A549 (cell line): ENCODE data around the gene HRH3. TPM values are rescaled to one million over a fixed set of nuclear protein-coding genes. Genes with fewer than 3 reads are reported as not detected.

Experiments
- ATAC-seq, 2 experiments: fragments of 200-7000 bp in 1 of 2; fragments of >200 bp in 1 of 2; cut with Nextera tagmentation in 1 of 2; cut with Tn5 transposase in 1 of 2; 3 replicates each; pipeline versions ENCODE4 v1.8.0 to v1.9.1; 2018 to 2020; ENCODE audit warnings: mild to moderate bottlenecking in 1 of 2, moderate library complexity in 1 of 2
- CTCF ChIA-PET: fragments of 300-600 bp; sonication (Branson Sonifier 250); formaldehyde crosslinking; extraction: SDS; loops from one replicate; lab custom pipeline; 2021; ENCODE audit warnings: antibody characterized with exemption, inconsistent platforms; lab: Yijun Ruan, JAX
- POLR2A ChIA-PET: fragments of 350-600 bp; formaldehyde crosslinking; extraction: SDS; loops from one replicate; lab custom pipeline; 2021; ENCODE audit warnings: antibody characterized with exemption, inconsistent platforms; lab: Yijun Ruan, JAX
- DNase-seq, 2 experiments: peaks; one replicate each; pipeline versions ENCODE4 v3.0.0 to v3.0.0-alpha.2; 2011 to 2016; ENCODE audit warnings: low read depth in 1 of 2, low spot score in 1 of 2
- FAIRE-seq: peaks from 2 replicates; lab custom pipeline; 2011; peaks lifted over from hg19 to GRCh38; lab: Jason Lieb, UNC
- H3K27ac ChIP-seq, 2 experiments: fragments of >200 bp; sonication (Bioruptor Twin); formaldehyde crosslinking; 3 replicates each; pipeline ENCODE4 v1.5.1; 2016 to 2017
- H3K4me1 ChIP-seq: fragments of >200 bp; sonication (Bioruptor Twin); formaldehyde crosslinking; 3 replicates; pipeline ENCODE4 v1.6.1; 2016
- H3K4me2 ChIP-seq: fragments of >200 bp; sonication (Bioruptor Twin); formaldehyde crosslinking; 3 replicates; pipeline ENCODE4 v1.6.1; 2016
- H3K4me3 ChIP-seq: fragments of >200 bp; sonication (Bioruptor Twin); formaldehyde crosslinking; 3 replicates; pipeline ENCODE4 v1.5.1; 2016
- H3K9me3 ChIP-seq: fragments of >200 bp; sonication (Bioruptor Twin); formaldehyde crosslinking; 3 replicates; pipeline ENCODE4 v1.6.1; 2016
- CBX2 ChIP-seq: fragments of 200-600 bp; sonication (generic); IDR thresholded peaks from 2 replicates; pipeline ENCODE4 v1.6.1; 2016; ENCODE audit warnings: low read depth, mild to moderate bottlenecking, borderline replicate concordance
- CEBPB ChIP-seq, 2 experiments: fragments of >200 bp in 1 of 2; sonication (Bioruptor Twin) in 1 of 2; formaldehyde crosslinking in 1 of 2; IDR thresholded peaks; 2 replicates each; pipeline ENCODE4 v1.6.1; 2012 to 2016
- CHD4 ChIP-seq: fragments of 200-600 bp; sonication (generic); IDR thresholded peaks from 2 replicates; pipeline ENCODE4 v1.6.1; 2016; ENCODE audit warnings: antibody characterized with exemption, mild to moderate bottlenecking, borderline replicate concordance
- CTCF ChIP-seq: fragments of >200 bp; sonication (Bioruptor Twin); formaldehyde crosslinking; IDR thresholded peaks from 3 replicates; pipeline ENCODE4 v1.5.1; 2016
- E2F6 ChIP-seq: IDR thresholded peaks from 2 replicates; pipeline ENCODE4 v1.6.1; 2012; ENCODE audit warnings: low read depth, borderline replicate concordance
- EP300 ChIP-seq, 2 experiments: fragments of >200 bp; sonication (Bioruptor Twin); formaldehyde crosslinking; IDR thresholded peaks; 2 replicates in 1 of 2; 3 replicates in 1 of 2; pipeline ENCODE4 v1.6.1; 2016 to 2017
- HES2 ChIP-seq: fragments of >200 bp; sonication (Bioruptor Twin); formaldehyde crosslinking; IDR thresholded peaks from 2 replicates; pipeline ENCODE4 v1.6.1; 2016
- HOXA7 ChIP-seq: fragments of 250-450 bp; sonication (Bioruptor Pico); IDR thresholded peaks from 2 replicates; pipeline ENCODE4 v1.5.0; 2020; ENCODE audit warnings: mild to moderate bottlenecking, moderate library complexity
- KDM1A ChIP-seq: fragments of 200-600 bp; sonication (generic); IDR thresholded peaks from 2 replicates; pipeline ENCODE4 v1.6.1; 2016; ENCODE audit warnings: low read depth, mild to moderate bottlenecking
- KDM5A ChIP-seq: fragments of 200-600 bp; sonication (generic); IDR thresholded peaks from 2 replicates; pipeline ENCODE4 v1.6.1; 2016; ENCODE audit warnings: antibody characterized with exemption, mild to moderate bottlenecking
- MAFK ChIP-seq: fragments of 450-650 bp; IDR thresholded peaks from 2 replicates; pipeline ENCODE4 v1.6.1; 2014; ENCODE audit not compliant: partially characterized antibody
- MAX ChIP-seq: IDR thresholded peaks from 2 replicates; pipeline ENCODE4 v1.6.1; 2012
- NPAS2 ChIP-seq: fragments of 250-450 bp; sonication (Bioruptor Pico); IDR thresholded peaks from 2 replicates; pipeline ENCODE4 v1.8.0; 2022; ENCODE audit warnings: mild to moderate bottlenecking, moderate library complexity, borderline replicate concordance
- POLR2A ChIP-seq: IDR thresholded peaks from 2 replicates; pipeline ENCODE4 v1.6.1; 2012; ENCODE audit warnings: mild to moderate bottlenecking, low read length
- RAD21 ChIP-seq, 2 experiments: fragments of >200 bp in 1 of 2; sonication (Bioruptor Twin) in 1 of 2; formaldehyde crosslinking in 1 of 2; IDR thresholded peaks in 1 of 2; conservative IDR thresholded peaks in 1 of 2; 2 replicates in 1 of 2; 3 replicates in 1 of 2; pipeline ENCODE4 v1.6.1; 2012 to 2018; ENCODE audit warnings: inconsistent platforms in 1 of 2
- RARB ChIP-seq: fragments of 250-450 bp; sonication (Bioruptor Pico); IDR thresholded peaks from 2 replicates; pipeline ENCODE4 v1.8.0; 2021; ENCODE audit warnings: mild to moderate bottlenecking, moderate library complexity
- REST ChIP-seq: fragments of 200-600 bp; sonication (generic); IDR thresholded peaks from 2 replicates; pipeline ENCODE4 v1.6.1; 2016; ENCODE audit warnings: antibody characterized with exemption, mild to moderate bottlenecking, moderate library complexity
- RNF2 ChIP-seq: fragments of 200-600 bp; sonication (generic); IDR thresholded peaks from 2 replicates; pipeline ENCODE4 v1.6.1; 2016; ENCODE audit warnings: low read depth, mild to moderate bottlenecking, antibody characterized with exemption, moderate library complexity, borderline replicate concordance
- ZC3H11A ChIP-seq: fragments of 450-650 bp; IDR thresholded peaks from 2 replicates; pipeline ENCODE4 v1.6.1; 2014; ENCODE audit warnings: antibody characterized with exemption, mild to moderate bottlenecking
- ZSCAN20 ChIP-seq: fragments of 250-450 bp; sonication (Bioruptor Pico); IDR thresholded peaks from 2 replicates; pipeline ENCODE4 v1.8.0; 2022; ENCODE audit warnings: mild to moderate bottlenecking, moderate library complexity
- WGBS: methylation state at CpG from one replicate; pipeline ENCODE4 v1.1.6; 2017; ENCODE audit errors: missing lambda C conversion rate; 5-methylcytosine and 5-hydroxymethylcytosine counted together
- polyA plus RNA-seq, 4 experiments: library from polyadenylated mRNA; depleted of rRNA in 3 of 4; stranded (reverse); fragments of >200 nt; fragmentation: RNase III in 1 of 4; extraction: RNeasy Plus Mini Kit Qiagen cat#74134 plus additional on column Dnase treatment in 1 of 4; gene quantifications; 2 replicates in 3 of 4; 3 replicates in 1 of 4; pipeline ENCODE4 v1.2.3, GENCODE V29; 2011 to 2017

HRH3 gene
- polyA plus RNA-seq, 2 of the 4 experiments (the other 2 are of a cell fraction): not detected

- H3K9me3 ChIP-seq: no peaks in the 10 kb centered on the region
- TF ChIP-seq POLR2A (no peak), KDM5A (no peak), RAD21 (conservative IDR thresholded peaks at IDR 0.05 in 1 of 2, IDR thresholded peaks at IDR 0.05 in 1 of 2) (no peak), ZSCAN20 (CRISPR knock-in tag) (no peak), CBX2 (no peak), NPAS2 (CRISPR knock-in tag) (no peak), E2F6 (no peak), RARB (CRISPR knock-in tag) (no peak), ZC3H11A (no peak), HOXA7 (CRISPR knock-in tag) (no peak), KDM1A (no peak), RNF2 (no peak), EP300 (IDR thresholded peaks at IDR 0.05) (no peak), MAFK (no peak), MAX (no peak), REST (no peak), HES2 (no peak), CHD4 (no peak)
- TF ChIP-seq, all 56 proteins: peak for 0
- ChIA-PET CTCF (interaction anchor here (0.6 to 1.2 kb wide), 4 partner anchors 11 to 158 kb away, joined by 3 to 4 read pairs (median 4); no protein-coding TSS in a partner anchor), POLR2A (no interaction called here)
- H3K4me1 ChIP-seq: no peaks in the 10 kb centered on the region
- H3K4me2 ChIP-seq: no peak overlapping the region
- H3K4me3 ChIP-seq: no peak overlapping the region
- ATAC-seq (no peak), DNase-seq (no peak), FAIRE-seq (no peak)
- H3K27ac ChIP-seq: no peak overlapping the region
- 81% methylated on average over 6 of the region's 6 CpGs for WGBS
These were observed 52.6 kb downstream of the HRH3 start for GRCh38 chr20:62167474-62167873.

- H3K4me1 ChIP-seq: no peaks in the 10 kb centered on the region
- FAIRE-seq (no peak), DNase-seq (no peak), ATAC-seq (no peak)
- no peaks in the 10 kb centered on the region for H3K9me3 ChIP-seq
- TF ChIP-seq CTCF (no peak), CEBPB (IDR thresholded peaks at IDR 0.05) (peak; percentile 80 to 90; a peak in 3 of 4 replicates)
- WGBS: 94% methylated on average over 16 of the region's 25 CpGs
- ChIA-PET POLR2A (no interaction called here), CTCF (interaction anchor here (0.6 to 1.5 kb wide), 3 partner anchors 9 to 250 kb away, joined by 3 to 4 read pairs (median 4); no protein-coding TSS in a partner anchor)
- no peak overlapping the region for H3K27ac ChIP-seq
- no peak overlapping the region for H3K4me2 ChIP-seq
- H3K4me3 ChIP-seq: no peak overlapping the region
These were observed 54.2 kb downstream of the HRH3 start for GRCh38 chr20:62165762-62166399.

Other genes starting within 250 kb of the HRH3 start
- gene TAF4, start 154.4 kb downstream of the HRH3 start, polyA plus RNA-seq (2011; rRNA removed): 5.7 and 6.1 TPM in 2 replicates
- 11.0 to 14.3 TPM (median 12.5 TPM) in 3 replicates for gene TAF4, start 154.4 kb downstream of the HRH3 start, polyA plus RNA-seq (2017; fragmentation: RNase III; extraction: RNeasy Plus Mini Kit Qiagen cat#74134 plus additional on column Dnase treatment)
- gene LSM14B, start 97.8 kb downstream of the HRH3 start, polyA plus RNA-seq (2011; rRNA removed): 18.3 and 22.7 TPM in 2 replicates
- gene LSM14B, start 97.8 kb downstream of the HRH3 start, polyA plus RNA-seq (2017; fragmentation: RNase III; extraction: RNeasy Plus Mini Kit Qiagen cat#74134 plus additional on column Dnase treatment): 26.5 to 28.1 TPM (median 27.7 TPM) in 3 replicates
- gene PSMA7, start 76.9 kb downstream of the HRH3 start, polyA plus RNA-seq (2011; rRNA removed): 494 and 562 TPM in 2 replicates
- gene PSMA7, start 76.9 kb downstream of the HRH3 start, polyA plus RNA-seq (2017; fragmentation: RNase III; extraction: RNeasy Plus Mini Kit Qiagen cat#74134 plus additional on column Dnase treatment): 496 to 535 TPM (median 511 TPM) in 3 replicates
- gene SS18L1, start 76.5 kb downstream of the HRH3 start, polyA plus RNA-seq (2011; rRNA removed): 7.4 and 7.5 TPM in 2 replicates
- 12.0 to 13.1 TPM (median 12.9 TPM) in 3 replicates for gene SS18L1, start 76.5 kb downstream of the HRH3 start, polyA plus RNA-seq (2017; fragmentation: RNase III; extraction: RNeasy Plus Mini Kit Qiagen cat#74134 plus additional on column Dnase treatment)
- gene MTG2, start 37.2 kb downstream of the HRH3 start, polyA plus RNA-seq (2011; rRNA removed): 21.8 and 21.9 TPM in 2 replicates
- 25.3 to 28.7 TPM (median 25.7 TPM) in 3 replicates for gene MTG2, start 37.2 kb downstream of the HRH3 start, polyA plus RNA-seq (2017; fragmentation: RNase III; extraction: RNeasy Plus Mini Kit Qiagen cat#74134 plus additional on column Dnase treatment)
- gene OSBPL2, start 18.2 kb upstream of the HRH3 start, polyA plus RNA-seq (2011; rRNA removed): 12.8 and 14.8 TPM in 2 replicates
- gene OSBPL2, start 18.2 kb upstream of the HRH3 start, polyA plus RNA-seq (2017; fragmentation: RNase III; extraction: RNeasy Plus Mini Kit Qiagen cat#74134 plus additional on column Dnase treatment): 13.7 to 15.3 TPM (median 14.6 TPM) in 3 replicates
- gene ADRM1, start 82.7 kb upstream of the HRH3 start, polyA plus RNA-seq (2011; rRNA removed): 68.9 and 87.9 TPM in 2 replicates
- 121 to 131 TPM (median 130 TPM) in 3 replicates for gene ADRM1, start 82.7 kb upstream of the HRH3 start, polyA plus RNA-seq (2017; fragmentation: RNase III; extraction: RNeasy Plus Mini Kit Qiagen cat#74134 plus additional on column Dnase treatment)
- gene LAMA5, start 147.0 kb upstream of the HRH3 start, polyA plus RNA-seq (2011; rRNA removed): 20.4 and 31.6 TPM in 2 replicates
- gene LAMA5, start 147.0 kb upstream of the HRH3 start, polyA plus RNA-seq (2017; fragmentation: RNase III; extraction: RNeasy Plus Mini Kit Qiagen cat#74134 plus additional on column Dnase treatment): 196 to 212 TPM (median 202 TPM) in 3 replicates
- gene RPS21, start 166.8 kb upstream of the HRH3 start, polyA plus RNA-seq (2011; rRNA removed): 3,697 and 4,026 TPM in 2 replicates
- gene RPS21, start 166.8 kb upstream of the HRH3 start, polyA plus RNA-seq (2017; fragmentation: RNase III; extraction: RNeasy Plus Mini Kit Qiagen cat#74134 plus additional on column Dnase treatment): 2,862 to 2,938 TPM (median 2,871 TPM) in 3 replicates
- gene CABLES2, start 187.0 kb upstream of the HRH3 start, polyA plus RNA-seq (2011; rRNA removed): 3.9 and 5.0 TPM in 2 replicates
- gene CABLES2, start 187.0 kb upstream of the HRH3 start, polyA plus RNA-seq (2017; fragmentation: RNase III; extraction: RNeasy Plus Mini Kit Qiagen cat#74134 plus additional on column Dnase treatment): 5.6 to 7.7 TPM (median 6.6 TPM) in 3 replicates
- gene RBBP8NL, start 207.3 kb upstream of the HRH3 start, polyA plus RNA-seq (2011; rRNA removed): not detected in 2 replicates
- gene RBBP8NL, start 207.3 kb upstream of the HRH3 start, polyA plus RNA-seq (2017; fragmentation: RNase III; extraction: RNeasy Plus Mini Kit Qiagen cat#74134 plus additional on column Dnase treatment): not detected in 3 replicates